HS-27A (cell line): Measurements from ENCODE around the gene RYR1.
"Not testable (repeated sequence)": the region's sequence is repeated elsewhere in the genome, so short reads cannot be mapped to it uniquely, and the experiment has no call there.

ENCODE experiments used
- DNase-seq: peaks from one replicate; pipeline ENCODE4 v3.0.0-alpha.2; 2012; ENCODE audit warnings: low read depth, missing footprints

Gene RYR1

DNA sequence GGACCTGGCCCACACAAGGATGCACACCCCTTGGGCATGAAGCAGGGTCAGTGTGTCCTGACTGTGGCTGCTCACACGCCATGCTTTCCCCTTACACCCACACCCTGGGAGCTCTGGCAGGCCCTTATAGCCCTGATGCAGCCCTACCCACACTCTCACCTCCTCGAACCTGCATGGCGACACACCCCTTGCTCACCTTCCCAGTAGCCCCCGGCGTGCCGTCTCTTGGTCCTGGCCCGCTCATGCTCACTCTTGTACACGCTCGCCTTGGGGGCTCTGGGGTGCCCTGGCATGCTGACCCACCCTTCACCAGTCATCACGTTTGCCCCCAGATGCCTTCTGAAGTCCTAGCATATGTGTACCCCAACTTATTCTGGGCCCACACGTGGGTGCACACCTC, 128.2 kb downstream of the RYR1 start:
- DNase-seq: no peak

DNA sequence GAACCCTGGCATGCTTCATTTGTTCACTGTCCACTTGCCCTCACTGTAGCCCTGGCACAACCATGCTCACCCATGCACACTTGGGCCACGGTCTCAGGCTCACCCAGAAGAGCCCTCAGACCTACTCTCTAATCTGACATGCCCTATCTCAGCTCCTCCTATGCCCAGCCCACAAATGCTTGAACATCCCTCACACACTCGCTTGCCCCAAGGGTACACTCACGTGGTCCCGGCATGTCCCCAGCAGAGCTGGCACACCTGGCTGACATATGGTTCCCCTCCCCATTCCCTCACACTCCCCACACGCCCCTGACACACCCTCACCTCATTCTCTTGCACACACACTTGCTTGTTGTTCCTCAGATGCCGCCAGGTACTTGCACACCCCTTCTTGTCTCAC, 128.6 kb downstream of the RYR1 start:
- DNase-seq: no peak

DNA sequence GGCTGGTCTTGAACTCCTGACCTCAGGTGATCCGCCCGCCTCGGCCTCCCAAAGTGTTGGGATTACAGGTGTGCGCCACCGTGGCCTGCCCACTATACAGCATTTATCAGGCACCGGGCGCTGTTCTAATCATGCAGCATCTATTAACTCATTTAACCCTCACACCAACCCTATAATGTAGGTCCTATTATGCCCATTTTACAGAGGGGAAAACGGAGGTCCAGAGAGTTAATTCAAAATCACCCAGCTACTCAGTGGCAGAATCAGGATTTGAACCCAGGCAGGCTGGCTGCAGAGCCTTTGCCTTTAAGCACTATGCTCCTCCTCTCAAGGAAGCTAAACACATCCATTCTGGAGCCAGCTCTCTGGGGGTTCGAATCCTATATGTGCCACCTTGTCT, 130.0 kb downstream of the RYR1 start:
- no peak for DNase-seq

DNA sequence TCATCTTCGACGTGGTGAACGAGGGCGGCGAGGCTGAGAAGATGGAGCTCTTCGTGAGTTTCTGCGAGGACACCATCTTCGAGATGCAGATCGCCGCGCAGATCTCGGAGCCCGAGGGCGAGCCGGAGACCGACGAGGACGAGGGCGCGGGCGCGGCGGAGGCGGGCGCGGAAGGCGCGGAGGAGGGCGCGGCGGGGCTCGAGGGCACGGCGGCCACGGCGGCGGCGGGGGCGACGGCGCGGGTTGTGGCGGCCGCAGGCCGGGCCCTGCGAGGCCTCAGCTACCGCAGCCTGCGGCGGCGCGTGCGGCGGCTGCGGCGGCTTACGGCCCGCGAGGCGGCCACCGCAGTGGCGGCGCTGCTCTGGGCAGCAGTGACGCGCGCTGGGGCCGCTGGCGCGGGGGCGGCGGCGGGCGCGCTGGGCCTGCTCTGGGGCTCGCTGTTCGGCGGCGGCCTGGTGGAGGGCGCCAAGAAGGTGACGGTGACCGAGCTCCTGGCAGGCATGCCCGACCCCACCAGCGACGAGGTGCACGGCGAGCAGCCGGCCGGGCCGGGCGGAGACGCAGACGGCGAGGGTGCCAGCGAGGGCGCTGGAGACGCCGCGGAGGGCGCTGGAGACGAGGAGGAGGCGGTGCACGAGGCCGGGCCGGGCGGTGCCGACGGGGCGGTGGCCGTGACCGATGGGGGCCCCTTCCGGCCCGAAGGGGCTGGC, 131.6 kb downstream of the RYR1 start:
- DNase-seq: no peak

DNA sequence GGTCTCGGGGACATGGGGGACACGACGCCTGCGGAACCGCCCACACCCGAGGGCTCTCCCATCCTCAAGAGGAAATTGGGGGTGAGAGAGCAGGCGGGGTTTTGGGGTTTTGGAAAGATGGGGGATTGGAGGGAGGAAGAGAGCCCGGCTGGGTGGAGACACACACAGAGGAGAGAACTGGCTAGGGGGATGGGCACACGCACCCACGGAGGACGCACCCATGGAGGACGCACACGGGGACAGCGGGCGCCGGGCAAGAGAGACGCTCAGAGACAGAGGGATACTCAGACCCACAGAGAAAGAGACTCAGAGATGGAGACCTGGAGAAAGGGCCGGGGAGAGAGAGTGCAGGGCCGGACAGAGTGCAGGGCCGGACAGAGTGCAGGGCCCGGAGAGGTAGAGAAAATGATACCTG, 132.2 kb downstream of the RYR1 start:
- no peak for DNase-seq

DNA sequence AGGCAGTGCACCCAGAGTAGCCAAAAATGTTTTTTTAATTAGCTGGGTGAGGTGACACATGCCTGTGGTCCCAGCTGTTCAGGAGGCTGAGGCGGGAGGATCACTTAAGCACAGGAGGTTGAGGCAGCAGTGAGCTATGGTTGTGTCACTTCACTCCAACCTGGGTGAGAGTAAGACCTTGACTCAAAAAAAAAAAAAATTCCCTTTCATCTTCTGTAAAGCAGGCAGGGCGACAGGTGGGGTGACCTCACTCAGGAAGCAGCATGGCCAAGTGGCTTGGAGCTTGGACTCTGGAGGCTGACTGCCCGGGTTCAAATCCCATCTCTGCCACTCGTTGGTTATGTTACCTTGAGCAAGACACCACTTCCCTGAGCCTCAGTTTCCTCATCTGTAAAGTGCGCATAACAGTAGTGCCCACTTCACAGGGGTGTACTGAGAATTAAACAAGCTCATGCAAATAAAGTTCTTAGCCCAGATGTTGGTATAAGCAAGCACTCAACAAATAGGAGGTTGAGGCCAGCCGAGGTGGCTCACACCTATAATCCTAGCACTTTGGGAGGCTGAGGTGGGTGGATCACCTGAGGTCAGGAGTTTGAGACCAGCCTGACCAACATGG, 136.0 kb downstream of the RYR1 start:
- DNase-seq: no peak

DNA sequence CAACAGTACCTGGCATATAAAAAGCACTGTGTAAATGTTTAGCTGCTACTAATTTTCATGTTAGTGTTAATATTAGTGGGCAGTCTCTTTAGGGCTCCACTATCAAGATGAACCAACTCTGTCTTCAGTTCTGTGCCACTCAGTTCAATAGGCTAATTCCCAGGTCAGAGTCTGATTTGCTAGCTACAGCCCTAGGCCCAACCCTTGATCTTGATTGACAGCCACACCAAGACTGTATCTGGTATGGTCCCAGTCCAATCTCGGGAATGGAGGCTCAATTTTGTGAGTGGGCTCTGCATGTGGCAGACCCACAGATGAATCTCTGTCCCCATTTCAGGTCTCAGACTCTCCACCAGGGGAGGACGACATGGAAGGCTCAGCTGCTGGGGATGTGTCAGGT, 138.2 kb downstream of the RYR1 start:
- no peak for DNase-seq

DNA sequence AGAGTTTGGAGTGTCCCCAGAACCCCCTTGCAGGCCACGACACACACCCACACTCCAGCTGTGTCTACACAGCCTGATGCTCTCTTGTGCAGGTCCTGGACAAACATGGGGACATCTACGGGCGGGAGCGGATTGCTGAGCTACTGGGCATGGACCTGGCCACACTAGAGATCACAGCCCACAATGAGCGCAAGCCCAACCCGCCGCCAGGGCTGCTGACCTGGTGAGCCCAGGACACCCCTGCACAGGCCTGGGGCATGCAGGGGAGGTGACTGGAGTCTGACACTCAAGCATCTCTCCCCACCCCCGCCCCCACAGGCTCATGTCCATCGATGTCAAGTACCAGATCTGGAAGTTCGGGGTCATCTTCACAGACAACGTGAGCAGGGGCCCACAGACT, 144.3 kb downstream of the RYR1 start:
- no peak for DNase-seq

DNA sequence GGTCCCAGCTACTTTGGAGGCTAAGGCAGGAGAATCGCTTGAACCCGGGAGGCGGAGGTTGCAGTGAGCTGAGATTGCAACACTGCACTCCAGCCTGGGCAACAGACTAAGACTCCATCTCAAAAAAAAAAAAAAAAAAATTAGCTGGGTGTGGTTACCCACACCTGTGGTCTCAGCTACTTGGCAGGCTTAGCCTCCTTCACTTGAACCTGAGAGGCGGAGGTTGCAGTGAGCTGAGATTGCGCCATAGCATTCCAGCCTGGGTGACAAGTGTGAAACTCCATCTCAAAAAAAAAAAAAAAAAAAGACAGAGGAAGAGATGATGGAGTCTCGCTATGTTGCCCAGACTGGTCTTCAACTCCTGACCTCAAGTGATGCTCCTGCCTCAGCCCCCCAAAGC, 145.8 kb downstream of the RYR1 start:
- not testable (repeated sequence) for DNase-seq

DNA sequence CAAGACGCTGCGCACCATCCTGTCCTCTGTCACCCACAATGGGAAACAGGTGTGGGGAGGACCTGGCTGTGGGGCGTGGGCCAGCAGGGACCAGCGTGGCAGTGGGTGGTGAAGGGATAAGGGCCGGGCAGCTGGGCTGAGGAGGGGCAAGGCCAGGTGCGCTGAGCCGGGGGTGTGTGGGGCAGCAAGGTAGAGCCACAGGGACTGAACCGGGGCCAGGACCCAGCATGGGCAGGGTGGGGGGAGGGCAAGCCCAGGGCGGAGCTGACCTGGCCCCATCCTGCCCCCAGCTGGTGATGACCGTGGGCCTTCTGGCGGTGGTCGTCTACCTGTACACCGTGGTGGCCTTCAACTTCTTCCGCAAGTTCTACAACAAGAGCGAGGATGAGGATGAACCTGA, 146.6 kb downstream of the RYR1 start:
- no peak for DNase-seq

DNA sequence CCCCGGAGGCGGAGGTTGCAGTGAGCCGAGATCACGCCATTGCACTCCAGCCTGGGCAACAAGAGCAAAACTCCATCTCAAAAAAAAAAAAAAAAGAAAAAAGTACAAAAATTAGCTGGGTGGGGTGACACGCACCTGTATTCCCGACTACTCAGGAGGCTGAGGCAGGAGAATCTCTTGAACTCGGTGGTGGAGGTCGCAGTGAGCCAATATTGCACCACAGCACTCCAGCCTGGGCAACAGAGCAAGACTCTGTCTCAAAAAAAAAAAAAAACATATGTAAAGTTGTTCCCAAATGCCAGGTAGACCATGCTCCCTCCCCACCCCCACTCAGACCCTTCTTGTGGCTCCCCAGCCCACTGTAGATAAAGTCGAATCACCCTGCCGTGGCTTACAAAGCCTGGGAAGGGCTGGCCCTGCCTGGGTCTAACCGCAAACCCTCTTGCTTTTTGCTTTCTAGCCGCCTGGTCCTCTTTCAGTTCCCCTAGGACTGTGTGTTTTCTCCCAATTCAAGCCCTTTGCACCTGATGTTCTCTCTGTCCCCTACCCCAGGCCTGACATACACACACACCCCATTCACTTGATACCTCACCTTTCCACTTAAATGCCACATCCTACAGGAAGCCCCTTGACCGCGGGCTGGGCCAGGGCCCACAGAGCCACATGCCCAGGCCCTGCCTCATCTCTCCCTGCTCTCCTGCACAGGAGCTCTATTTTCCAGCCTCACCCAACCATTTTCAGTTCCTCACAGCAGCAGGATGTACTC, 149.9 kb downstream of the RYR1 start:
- no peak for DNase-seq

DNA sequence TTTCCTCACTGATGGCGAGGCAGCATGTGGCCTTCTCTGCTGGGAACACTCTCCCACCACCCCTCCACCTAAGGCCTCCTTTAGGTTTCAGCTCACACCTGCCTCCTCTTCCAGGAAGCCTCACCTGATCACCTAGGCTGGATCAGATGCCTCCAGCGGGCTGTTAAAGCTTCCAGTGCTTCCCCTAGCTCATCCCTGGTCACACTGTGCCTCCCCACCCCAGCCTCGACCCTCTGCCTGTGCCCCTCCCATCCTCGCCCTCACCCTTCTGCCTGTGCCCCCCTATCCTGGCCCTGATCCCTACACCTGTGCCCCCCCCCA, 150.5 kb downstream of the RYR1 start:
- no peak for DNase-seq

DNA sequence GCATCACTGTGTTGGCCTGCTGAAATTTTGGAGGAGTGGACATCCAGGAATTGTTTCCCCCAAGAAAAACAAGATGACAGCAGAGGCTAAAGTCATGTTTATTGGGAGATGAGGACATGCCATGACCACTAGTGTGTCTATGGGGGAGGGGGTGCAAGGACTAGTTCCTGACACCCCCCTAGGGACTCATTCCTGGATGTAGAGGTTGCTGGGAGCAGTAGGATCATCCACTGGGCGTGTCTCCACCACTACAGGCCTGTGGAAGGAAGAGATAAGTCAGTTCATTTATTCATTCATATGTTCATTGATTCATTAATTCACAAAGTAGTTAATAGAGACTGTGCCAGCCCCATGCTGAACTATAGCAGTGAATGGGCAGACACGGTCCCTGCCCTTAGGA, 154.1 kb downstream of the RYR1 start:
- DNase-seq: no peak

DNA sequence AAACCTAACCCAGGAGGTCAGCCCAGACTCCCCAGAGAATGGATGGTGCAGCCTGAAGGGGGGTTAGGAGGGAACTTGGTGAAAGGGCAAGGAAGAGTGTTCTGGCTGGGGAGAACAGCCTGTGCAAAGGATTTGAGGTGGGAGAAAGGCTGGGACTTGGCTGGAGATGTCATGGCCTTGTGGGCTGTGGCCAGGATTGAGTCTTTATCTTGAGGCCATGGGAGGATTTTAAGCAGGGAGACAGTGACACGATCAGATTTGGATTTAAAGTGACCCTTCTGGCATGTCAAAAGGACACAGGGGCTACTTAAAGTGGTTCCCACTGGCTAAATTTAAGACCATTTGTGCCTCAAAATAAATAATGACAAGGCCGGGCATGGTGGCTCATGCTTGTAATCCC, 154.6 kb downstream of the RYR1 start:
- DNase-seq: no peak

DNA sequence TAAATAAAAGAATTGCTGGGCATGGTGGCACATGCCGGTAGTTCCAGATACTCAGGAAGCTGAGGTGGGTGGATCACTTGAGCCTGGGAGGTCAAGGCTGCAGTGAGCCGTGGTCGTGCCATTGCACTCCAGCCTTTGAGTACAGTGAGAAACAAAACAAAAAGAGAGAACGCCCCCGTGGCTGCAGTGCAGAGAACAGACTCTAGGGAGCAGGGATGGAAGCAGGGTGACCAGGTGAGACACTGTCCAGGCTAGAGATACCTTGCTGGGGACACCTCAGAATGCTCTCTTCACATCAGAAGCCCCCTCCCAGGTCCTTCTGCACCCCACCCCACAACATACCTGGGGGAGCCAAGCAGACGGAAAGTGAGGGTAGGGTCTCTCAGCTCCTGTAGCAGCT, 159.4 kb downstream of the RYR1 start:
- no peak for DNase-seq

DNA sequence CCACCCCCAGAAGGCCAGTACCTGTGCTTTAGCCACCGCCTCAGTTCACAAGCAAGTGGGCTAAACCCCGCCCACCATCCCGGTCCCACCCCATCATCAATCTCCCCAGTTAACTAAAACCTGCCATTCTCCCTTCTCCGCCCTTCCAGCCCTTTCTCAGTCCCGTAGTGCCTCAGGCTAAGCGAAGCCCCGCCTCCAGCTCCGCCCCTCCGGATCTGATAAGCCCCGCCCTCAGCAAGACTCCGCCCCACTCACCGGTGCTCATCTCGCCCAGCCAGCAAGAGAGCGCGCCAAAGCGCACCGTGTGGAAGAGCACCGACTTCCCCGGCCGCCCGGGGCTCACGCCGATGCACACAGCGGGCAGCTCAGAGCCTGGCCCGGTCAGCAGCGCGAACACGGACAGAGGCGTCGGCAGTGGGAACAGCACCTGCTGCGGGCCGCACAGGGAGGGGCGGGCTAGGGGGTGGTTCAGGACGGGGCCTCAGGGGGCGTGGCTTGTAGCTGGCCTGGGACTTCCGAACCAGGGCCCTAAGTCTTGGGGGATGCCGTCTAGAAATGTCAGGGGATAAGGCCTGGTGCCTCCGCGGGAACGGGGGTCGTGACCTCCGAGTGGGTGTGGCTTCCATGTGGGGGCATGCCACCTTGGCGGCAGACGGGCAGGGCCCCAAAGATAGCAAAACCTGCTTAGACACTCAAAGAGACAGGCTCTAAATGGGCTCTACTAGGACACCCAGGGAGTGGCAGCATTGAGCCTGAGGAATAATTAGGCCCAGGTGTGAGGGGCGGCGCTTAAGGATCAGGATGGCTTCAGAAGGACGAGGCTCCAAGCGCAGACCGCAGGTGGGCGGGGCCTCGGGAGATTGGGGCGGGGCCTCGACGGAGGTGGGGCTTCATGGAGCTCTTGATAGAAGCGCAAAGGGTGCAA, 162.8 kb downstream of the RYR1 start:
- DNase-seq: no peak

DNA sequence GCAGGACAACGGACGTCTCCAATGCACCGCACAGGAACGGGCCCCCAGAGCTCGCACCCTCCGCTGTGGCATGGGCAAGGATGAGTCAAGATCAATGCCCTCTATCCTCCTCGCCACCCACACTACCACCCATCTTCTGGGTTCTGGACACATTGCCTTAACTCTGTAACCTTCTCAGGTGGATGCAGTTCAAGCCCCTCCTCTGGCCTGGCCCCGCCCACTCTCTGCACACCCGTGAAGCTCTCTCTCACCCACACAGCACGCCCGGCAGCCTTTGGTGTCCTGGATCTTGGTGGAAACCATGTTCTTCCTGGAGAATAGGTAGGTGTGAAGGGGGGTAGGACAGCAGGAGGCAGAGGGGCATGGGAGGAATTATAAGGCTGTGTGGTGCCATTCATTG, 163.6 kb downstream of the RYR1 start:
- no peak for DNase-seq

DNA sequence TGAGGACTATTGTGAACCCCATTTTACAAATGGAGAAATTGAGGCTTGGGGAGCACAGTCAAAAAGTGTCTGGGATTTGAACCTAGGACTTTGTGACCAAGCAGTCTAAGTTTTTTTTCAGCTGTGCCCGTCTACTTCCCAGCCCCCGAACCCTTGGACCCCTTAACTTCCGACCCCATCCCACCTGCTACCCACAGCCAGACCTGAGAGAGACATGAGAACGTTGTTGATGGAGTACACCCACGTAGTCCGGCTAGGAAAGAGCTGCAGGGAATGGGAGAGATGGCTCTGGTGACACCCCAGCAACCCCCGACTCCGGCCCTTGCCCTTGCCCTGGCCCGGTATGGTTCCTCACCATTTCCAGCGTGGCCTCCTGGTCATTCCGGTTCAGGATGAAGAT, 166.2 kb downstream of the RYR1 start:
- DNase-seq: no peak

DNA sequence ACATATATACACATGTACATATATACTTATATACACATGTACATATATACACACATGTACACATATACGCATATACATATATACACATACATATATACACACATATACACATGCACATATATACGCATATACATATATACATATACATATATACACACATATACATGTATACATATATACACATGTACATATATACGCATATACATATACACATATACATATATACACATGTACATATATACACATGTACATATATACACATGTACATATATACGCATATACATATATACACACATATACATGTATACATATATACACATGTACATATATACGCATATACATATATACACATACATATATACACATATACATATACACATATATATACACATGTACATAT, 169.4 kb downstream of the RYR1 start:
- DNase-seq: not testable (repeated sequence)

DNA sequence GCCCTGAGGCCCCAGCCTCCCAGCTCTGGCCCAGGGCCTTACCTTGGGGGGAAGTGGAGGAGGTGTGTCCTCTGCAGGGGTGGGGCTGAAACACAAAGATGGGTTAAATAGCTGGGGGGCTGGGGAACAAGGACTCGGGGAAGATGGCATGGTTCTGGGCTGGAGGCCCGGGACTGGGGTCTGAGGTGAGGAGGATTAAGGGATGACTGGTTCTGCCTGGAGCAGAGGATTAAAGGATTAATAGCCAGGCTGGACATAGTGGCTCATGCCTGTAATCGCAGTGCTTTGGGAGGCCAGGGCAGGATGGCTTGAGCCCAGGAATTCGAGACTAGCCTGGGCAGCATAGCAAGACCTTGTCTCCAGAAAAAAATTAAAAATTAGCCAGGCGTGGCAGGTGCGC, 172.6 kb downstream of the RYR1 start:
- no peak for DNase-seq

DNA sequence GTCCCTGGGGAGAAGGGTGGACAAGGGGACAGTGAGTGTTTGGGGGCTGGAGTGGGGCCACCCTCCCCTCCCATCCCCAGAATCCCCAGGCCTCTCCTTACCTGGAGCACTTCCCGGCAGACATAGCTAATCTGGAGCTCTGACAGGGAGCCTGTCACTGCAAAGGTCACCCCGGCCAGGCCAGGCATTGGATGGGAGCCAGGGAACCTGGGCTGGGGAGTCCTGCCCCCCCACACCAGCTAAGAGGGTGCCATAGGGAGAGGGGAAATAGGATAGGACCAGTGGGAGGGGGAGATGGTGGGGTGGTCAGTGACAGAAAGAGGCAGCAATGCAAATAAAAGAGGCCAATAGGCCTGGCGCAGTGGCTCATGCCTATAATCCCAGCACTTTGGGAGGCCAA, 180.8 kb downstream of the RYR1 start:
- no peak for DNase-seq

DNA sequence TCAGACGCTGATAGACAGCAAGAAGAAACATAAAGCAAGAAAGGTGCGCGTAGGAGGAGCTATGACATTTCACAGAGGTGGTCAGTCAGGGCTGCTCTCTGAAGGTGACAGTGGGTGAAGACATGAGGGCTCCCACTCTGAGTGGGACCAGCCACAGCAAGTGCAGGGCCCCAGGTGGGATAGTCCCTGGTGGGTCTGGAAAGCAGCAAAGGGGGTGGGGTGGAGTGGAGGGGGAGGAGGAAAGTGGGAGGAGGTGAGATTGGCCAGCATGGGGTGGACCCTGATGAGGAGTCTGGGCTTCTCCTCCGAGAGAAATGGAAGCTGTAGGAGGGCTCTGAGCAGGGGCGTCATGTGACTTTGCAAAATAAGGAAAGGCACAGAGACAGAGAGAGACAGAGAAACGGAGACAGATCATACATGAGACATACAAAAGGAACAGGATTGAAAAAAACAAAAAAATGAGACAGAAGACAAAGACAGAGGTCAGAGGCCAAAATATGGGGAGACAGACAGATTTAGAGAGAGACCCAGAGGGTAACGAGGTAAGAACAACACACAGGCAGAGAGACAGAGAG, 181.6 kb downstream of the RYR1 start:
- DNase-seq: no peak
